Renal pelvis (tissue), 4 donors: ENCODE data around the gene RXRA. TPM values are rescaled to one million over a fixed set of nuclear protein-coding genes. Genes with fewer than 3 reads are reported as not detected.

Experiments used
- DNase-seq: peaks from one replicate; pipeline ENCODE4 v3.0.0-alpha.2; 2013
- polyA plus RNA-seq, 3 donors: library from polyadenylated mRNA; unstranded; fragments of 120-200 nt; gene quantifications; one replicate each; pipeline ENCODE4 v1.2.1, GENCODE V29; 2013; ENCODE audit not compliant: insufficient read length in 3 of 3

Gene RXRA
- polyA plus RNA-seq, 3 donors, result 49.9 to 54.8 (median 53.8) TPM

- no peak for DNase-seq
Measured at GRCh38 chr9:134431095-134431494, 104.8 kb downstream of the RXRA start.

GRCh38 chr9:134431626-134432025 is 105.4 kb downstream of the RXRA start:
- DNase-seq, result no peak

- no peak for DNase-seq
Measured at GRCh38 chr9:134432471-134432870, 106.2 kb downstream of the RXRA start.

GRCh38 chr9:134433101-134433500 is 106.8 kb downstream of the RXRA start:
- DNase-seq, result no peak

GRCh38 chr9:134433909-134434882 is 107.9 kb downstream of the RXRA start:
- no peak for DNase-seq

GRCh38 chr9:134434894-134435506 is 108.7 kb downstream of the RXRA start:
- peak; percentile 98 for DNase-seq

GRCh38 chr9:134435550-134436378 is 109.5 kb downstream of the RXRA start:
- no peak for DNase-seq

- no peak for DNase-seq
Measured at GRCh38 chr9:134436379-134436762, 110.1 kb downstream of the RXRA start.

- no peak for DNase-seq
Measured at GRCh38 chr9:134436911-134437310, 110.7 kb downstream of the RXRA start.

GRCh38 chr9:134437403-134438194 is 111.3 kb downstream of the RXRA start:
- no peak for DNase-seq

GRCh38 chr9:134438195-134438788 is 112.0 kb downstream of the RXRA start:
- no peak for DNase-seq

- no peak for DNase-seq
Measured at GRCh38 chr9:134439368-134439784, 113.1 kb downstream of the RXRA start.

- DNase-seq, result no peak
Measured at GRCh38 chr9:134440636-134441226, 114.5 kb downstream of the RXRA start.

GRCh38 chr9:134441227-134442084 is 115.2 kb downstream of the RXRA start:
- no peak for DNase-seq

- no peak for DNase-seq
Measured at GRCh38 chr9:134442085-134442474, 115.8 kb downstream of the RXRA start.

- DNase-seq, result no peak
Measured at GRCh38 chr9:134442486-134443173, 116.4 kb downstream of the RXRA start.

GRCh38 chr9:134443174-134444037 is 117.2 kb downstream of the RXRA start:
- DNase-seq, result peak; percentile 73

- no peak for DNase-seq
Measured at GRCh38 chr9:134444038-134444315, 117.7 kb downstream of the RXRA start.
